Natural killer cell treated with Interleukin-12 subunit alpha and Interleukin-12 subunit beta and Interleukin-15 and Interleukin-18, amount 100 ng/mL, for 72 hours (primary cell): ENCODE data around the gene CEP170. TPM values are rescaled to one million over a fixed set of nuclear protein-coding genes. Genes with fewer than 3 reads are reported as not detected.
A peak's percentile ranks its signal among the peaks of the same experiment; 100 is the strongest.
"Not testable (repeated sequence)": the region's sequence is repeated elsewhere in the genome, so short reads cannot be mapped to it uniquely, and the experiment has no call there.

ENCODE experiments used
- ATAC-seq, 2 donors: fragments of 150-1000 bp; cut with Tn5 transposase in 1 of 2; sonication (Bioruptor Pico), chemical (Tn5 transposase) in 1 of 2; 2 replicates each; pipeline ENCODE4 v1.10.0; 2021
- DNase-seq: peaks from one replicate; pipeline ENCODE4 v3.0.0; 2022; ENCODE audit warnings: low spot score
- H3K27ac Mint-ChIP-seq, 2 donors: 1 replicate in 1 of 2; 2 replicates in 1 of 2; pipeline ENCODE4 v1.8.0; 2022; ENCODE audit warnings: mixed read lengths in 2 of 2, mild to moderate bottlenecking in 1 of 2, moderate library complexity in 1 of 2
- H3K27me3 Mint-ChIP-seq, 2 donors: 1 replicate in 1 of 2; 2 replicates in 1 of 2; pipeline ENCODE4 v1.8.0; 2022; ENCODE audit warnings: mixed read lengths in 2 of 2
- H3K36me3 Mint-ChIP-seq: one replicate; pipeline ENCODE4 v1.8.0; 2022; ENCODE audit warnings: mixed read lengths
- H3K4me1 Mint-ChIP-seq, 2 donors: 1 replicate in 1 of 2; 2 replicates in 1 of 2; pipeline ENCODE4 v1.8.0; 2022; ENCODE audit warnings: low read depth in 2 of 2, mixed read lengths in 2 of 2, mild to moderate bottlenecking in 1 of 2
- H3K4me3 Mint-ChIP-seq: one replicate; pipeline ENCODE4 v1.8.0; 2022; ENCODE audit warnings: mixed read lengths
- H3K9me3 Mint-ChIP-seq: 2 replicates; pipeline ENCODE4 v1.8.0; 2022; ENCODE audit warnings: mixed read lengths
- total RNA-seq, 2 donors: library from RNA; stranded (reverse); gene quantifications; one replicate each; pipeline ENCODE4 v1.2.3, GENCODE V29; 2022

CEP170 gene
- total RNA-seq, 2 donors from 2014 or later, result 15.7 to 34.2 TPM

DNA sequence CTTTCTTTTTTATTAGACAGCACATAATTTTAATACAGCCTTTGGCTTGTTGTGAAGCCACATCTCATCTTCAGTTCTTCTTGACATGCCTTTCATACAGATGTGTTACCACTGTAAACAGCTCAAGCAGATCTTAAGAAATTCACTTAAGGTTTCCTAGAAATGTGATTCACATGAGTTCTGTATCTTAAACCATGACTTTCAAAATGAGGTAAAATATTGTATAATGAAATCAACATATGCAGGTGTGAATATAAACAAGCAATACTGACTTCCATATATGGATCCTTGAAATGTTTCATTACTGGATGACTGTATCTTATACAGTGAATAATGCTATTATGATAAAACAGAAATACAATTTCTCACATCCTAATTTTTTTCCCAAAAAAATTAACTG lies 107.7 kb downstream of the CEP170 start:
- not testable (repeated sequence) for H3K4me3 Mint-ChIP-seq, H3K9me3 Mint-ChIP-seq, H3K4me1 Mint-ChIP-seq, DNase-seq, H3K27me3 Mint-ChIP-seq, H3K36me3 Mint-ChIP-seq, H3K27ac Mint-ChIP-seq
- peak in 1 of 2 donors; percentile 70 for ATAC-seq

DNA sequence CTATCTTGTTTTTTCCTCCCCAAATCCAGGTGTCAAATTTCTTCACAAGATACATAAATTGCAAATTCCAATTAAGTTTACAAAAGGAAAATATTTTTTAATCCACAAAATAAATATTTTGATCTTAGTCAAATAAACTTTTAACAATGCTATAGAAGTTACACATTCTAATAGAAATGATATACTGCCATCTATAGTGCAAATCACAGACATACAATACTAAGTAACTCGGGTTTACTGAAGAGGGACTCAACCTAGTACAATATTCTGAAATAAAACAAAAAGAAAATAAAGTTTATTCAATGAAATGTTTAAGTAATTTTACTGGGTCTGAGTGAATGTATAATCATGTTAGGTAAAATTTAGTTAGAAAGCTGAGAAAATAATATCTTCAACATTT lies 114.6 kb downstream of the CEP170 start:
- not testable (repeated sequence) for H3K4me3 Mint-ChIP-seq, ATAC-seq, H3K27me3 Mint-ChIP-seq, H3K9me3 Mint-ChIP-seq, DNase-seq, H3K4me1 Mint-ChIP-seq, H3K36me3 Mint-ChIP-seq, H3K27ac Mint-ChIP-seq

DNA sequence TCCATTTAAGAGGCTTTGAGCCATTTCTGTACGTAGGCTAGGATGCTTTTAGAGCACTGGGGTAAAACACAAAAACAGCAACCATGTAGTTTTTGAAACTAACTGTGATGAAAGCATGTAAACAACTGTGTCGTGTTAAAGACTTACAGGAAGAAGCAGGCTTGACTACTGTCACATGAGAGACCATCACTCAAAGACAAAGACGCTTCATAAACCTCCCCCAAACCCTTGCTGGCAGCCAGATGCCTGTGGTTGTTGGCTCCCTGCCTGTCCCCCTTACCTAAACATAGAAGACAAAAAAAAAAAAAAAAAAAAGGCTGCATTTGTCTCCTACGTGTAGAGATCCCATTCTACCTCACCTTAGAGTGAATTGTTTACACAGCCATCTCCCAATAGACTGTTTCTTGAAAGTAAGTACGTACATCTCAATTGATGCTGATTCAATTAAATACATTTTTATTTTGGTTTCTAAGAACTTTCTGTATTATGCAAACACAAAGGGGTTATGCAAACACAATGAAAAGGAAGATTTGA lies 132.1 kb downstream of the CEP170 start:
- ATAC-seq, H3K4me3 Mint-ChIP-seq, H3K9me3 Mint-ChIP-seq, H3K27me3 Mint-ChIP-seq, H3K4me1 Mint-ChIP-seq, DNase-seq, H3K36me3 Mint-ChIP-seq, H3K27ac Mint-ChIP-seq: not testable (repeated sequence)

DNA sequence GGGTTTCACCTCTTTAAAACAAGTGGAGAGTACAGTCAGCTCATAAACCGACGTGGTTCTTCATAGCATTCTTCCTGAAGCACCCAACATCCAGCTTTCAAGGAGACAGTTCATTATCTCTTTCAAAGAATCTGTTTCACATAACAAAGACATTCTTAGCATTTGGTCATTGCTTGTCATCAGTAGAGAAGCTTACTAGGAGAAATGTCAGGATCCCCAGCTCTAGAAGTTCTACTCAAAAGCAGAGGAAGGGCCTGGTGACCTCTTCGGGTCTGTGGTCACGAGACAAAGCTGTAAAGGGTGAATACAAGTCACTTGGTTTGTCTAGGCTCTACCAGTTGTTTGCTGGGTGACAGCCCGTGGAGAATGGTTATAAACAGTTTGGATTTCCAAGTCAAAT lies 133.1 kb downstream of the CEP170 start:
- not testable (repeated sequence) for ATAC-seq, H3K4me1 Mint-ChIP-seq

DNA sequence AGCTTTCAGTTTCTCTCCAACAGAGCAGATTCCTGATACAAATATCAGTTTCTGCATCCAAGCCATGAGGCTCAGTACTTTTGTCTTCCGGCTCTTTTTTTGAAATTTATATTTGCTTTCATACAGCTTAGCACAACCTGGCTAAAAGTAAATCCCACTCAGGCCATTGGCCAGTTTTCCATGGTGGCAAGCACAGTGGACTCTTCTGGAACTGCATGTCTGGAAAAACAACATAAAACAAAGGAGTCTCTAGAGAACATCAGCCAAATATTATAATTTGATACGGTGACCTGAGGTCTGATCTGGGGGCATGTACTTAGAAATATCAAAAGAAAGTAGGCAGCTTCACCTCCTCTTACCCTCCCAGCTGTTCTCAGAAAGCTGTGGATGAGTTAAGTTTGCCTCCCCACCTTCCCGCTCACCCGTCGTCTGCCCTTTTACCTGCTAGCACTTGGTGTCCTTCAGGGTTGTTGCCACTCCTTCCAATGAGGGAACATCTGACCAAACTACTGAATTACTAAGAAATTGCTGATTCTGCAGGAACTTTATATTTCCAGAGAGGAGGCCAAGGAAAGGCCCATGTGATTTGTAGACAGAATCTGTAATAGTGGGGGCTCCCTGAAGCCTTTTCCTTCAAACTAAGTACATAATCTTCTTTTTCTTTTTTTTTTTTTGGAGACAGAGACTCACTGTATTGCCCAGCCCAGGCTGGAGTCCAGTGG lies 136.3 kb downstream of the CEP170 start:
- H3K9me3 Mint-ChIP-seq, ATAC-seq, H3K4me1 Mint-ChIP-seq, DNase-seq, H3K27ac Mint-ChIP-seq, H3K4me3 Mint-ChIP-seq, H3K36me3 Mint-ChIP-seq: not testable (repeated sequence)
- H3K27me3 Mint-ChIP-seq, result peaks cover 12 to 19% of the 10 kb centered on the region in 2 donors

More for the DNA sequence above, 133.1 kb downstream of the CEP170 start:
- DNase-seq, H3K4me3 Mint-ChIP-seq, H3K27me3 Mint-ChIP-seq, H3K27ac Mint-ChIP-seq, H3K9me3 Mint-ChIP-seq, H3K36me3 Mint-ChIP-seq: not testable (repeated sequence)

DNA sequence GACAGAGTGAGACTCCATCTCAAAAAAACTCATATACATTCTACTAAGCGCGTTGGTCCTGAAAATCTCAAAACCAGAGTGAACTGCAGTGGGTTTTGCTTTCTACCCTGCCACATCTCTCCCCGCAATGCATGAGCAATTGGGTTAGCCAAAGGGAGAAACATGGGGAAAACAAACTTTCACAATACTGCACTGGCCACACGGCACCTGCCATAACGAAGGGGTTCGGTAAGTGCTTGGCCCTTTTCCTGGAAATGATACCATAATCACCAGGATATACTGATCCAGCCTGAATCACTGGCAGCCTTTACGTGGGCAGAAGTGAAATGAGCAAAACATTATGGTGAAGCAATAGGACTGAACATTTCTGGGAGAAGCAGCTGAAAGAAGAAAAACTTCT lies 138.9 kb downstream of the CEP170 start:
- not testable (repeated sequence) for H3K4me3 Mint-ChIP-seq
- peaks cover 19% of the 10 kb centered on the region in 2 donors for H3K27me3 Mint-ChIP-seq

DNA sequence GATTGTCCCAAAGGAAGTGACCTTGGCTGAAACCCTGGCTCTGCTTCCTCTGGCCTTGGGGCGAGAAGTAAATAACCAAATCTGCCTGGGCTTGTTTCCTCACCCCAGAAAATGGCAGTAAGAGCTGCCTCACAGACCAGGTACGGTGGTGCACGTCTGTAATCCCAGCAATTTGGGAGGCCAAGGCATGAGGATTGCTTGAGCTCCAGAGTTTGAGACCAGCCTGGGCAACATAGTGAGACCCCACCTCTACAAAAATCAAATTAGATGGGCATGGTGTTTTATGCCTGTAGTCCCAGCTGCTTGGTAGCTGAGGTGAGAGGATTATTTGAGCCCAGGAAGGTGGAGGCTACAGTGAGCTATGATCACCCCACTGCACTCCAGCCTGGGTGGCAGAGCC lies 140.3 kb downstream of the CEP170 start:
- not testable (repeated sequence) for DNase-seq, H3K4me1 Mint-ChIP-seq, H3K9me3 Mint-ChIP-seq, H3K27ac Mint-ChIP-seq, H3K36me3 Mint-ChIP-seq, ATAC-seq, H3K4me3 Mint-ChIP-seq
- peaks cover 19 to 24% of the 10 kb centered on the region in 2 donors for H3K27me3 Mint-ChIP-seq

More for the DNA sequence above, 138.9 kb downstream of the CEP170 start:
- H3K36me3 Mint-ChIP-seq, DNase-seq, ATAC-seq, H3K27ac Mint-ChIP-seq, H3K4me1 Mint-ChIP-seq, H3K9me3 Mint-ChIP-seq: not testable (repeated sequence)

DNA sequence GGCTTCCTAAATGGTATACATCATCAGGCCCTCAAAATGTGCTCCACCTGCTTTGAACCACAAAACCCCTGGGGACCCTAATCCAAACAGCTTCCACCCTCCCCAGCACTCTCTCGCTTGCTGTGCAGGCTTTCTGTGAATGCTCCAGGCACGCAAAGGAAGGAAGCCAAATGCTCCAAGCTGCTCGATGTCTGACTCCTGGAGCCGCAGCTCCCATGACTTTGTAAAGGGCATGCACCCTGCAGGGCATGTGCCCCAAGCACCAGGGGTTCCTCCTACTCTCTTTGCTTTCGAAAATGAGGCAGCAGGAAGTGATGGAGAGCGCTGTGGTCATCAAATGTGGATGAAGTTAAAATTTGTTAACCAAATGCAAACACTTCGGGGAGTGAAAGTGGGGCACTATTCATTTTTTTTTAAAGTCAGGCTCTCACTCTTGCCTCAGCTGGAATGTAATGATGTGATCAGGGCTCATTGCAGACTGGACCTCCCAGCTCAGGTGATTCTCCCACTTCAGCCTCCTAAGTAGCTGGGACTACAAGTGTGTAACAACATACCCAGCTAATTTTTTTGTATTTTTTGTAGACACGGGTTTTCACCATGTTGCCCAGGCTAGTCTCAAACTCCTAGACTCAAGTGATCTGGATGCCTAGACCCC lies 140.9 kb downstream of the CEP170 start:
- peaks cover 19 to 26% of the 10 kb centered on the region in 2 donors for H3K27me3 Mint-ChIP-seq
- ATAC-seq, result peak in 1 of 2 donors; percentile 74
- H3K36me3 Mint-ChIP-seq, H3K4me3 Mint-ChIP-seq, H3K27ac Mint-ChIP-seq, DNase-seq, H3K9me3 Mint-ChIP-seq, H3K4me1 Mint-ChIP-seq: not testable (repeated sequence)

DNA sequence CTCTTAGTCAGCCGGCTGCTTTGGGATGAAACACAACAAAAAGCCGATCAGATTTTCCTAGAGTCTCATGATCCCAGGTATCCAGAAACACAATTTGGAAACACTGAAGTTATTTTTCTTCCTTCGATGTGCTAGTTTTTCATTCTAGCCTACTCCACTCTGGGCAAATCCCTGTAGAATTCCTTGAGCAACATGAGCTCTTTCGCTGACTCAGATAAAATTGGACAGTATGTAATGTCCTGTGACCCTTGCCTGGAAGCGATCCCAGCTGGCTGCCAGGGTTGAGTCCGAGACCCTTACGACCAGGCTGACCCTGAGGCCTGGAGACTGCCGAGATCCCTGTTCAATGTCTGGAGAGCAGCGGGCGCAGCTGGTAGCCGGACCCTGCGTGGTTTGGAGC lies 147.9 kb downstream of the CEP170 start:
- not testable (repeated sequence) for ATAC-seq, H3K36me3 Mint-ChIP-seq, H3K4me1 Mint-ChIP-seq

DNA sequence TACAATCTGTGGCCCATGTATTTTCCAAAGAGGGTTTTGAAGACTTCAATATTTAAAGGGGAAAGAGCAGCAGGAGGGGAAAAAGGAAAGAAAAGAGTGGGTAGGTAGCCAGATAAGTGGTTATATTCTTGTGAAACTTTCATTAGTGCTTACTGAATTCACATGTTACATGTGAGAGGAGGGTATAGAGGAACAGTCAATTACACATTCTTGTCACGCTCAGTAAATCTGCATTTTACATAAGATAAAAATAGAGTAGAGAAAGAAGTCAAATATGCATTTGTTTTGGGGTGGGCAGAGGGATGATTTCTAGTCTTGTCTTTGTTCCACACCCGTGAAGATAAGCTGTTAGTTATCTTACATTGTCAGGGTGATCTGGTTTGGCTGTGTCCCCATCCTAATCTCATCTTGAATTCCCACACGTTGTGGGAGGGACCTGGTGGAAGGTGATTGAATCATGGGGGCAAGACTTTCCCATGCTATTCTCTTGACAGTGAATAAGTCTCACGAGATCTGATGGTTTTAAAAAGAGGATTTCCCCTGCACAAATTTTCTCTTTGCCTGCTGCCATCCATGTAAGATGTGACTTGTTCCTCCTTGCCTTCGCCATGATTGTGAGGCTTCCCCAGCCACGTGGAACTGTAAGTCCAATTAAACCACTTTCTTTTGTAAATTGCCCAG lies 149.3 kb downstream of the CEP170 start:
- H3K27me3 Mint-ChIP-seq, H3K4me3 Mint-ChIP-seq, H3K9me3 Mint-ChIP-seq, DNase-seq, H3K4me1 Mint-ChIP-seq, H3K27ac Mint-ChIP-seq, H3K36me3 Mint-ChIP-seq, ATAC-seq: not testable (repeated sequence)

More for the DNA sequence above, 147.9 kb downstream of the CEP170 start:
- not testable (repeated sequence) for H3K27ac Mint-ChIP-seq, DNase-seq, H3K9me3 Mint-ChIP-seq, H3K4me3 Mint-ChIP-seq
- peaks cover 7 to 10% of the 10 kb centered on the region in 2 donors for H3K27me3 Mint-ChIP-seq

DNA sequence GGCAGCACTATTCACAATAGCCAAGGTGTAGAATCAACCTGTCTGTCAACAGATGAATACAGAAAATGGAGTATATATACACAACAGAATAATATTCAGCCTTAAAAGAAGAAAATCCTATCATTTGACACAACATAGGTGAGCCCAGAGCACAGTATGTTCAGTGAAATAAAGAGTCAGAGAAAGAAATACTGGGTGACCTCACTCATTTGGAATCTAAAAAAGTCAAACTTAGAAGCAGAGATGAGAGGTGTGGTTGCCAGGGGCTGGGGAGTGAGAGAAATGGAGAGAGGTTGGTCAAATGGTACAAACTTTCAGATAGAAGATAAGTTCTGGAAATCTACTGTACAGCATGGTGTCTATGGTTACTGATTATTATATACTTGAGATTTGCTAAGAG lies 150.0 kb downstream of the CEP170 start:
- not testable (repeated sequence) for ATAC-seq, H3K4me3 Mint-ChIP-seq, H3K36me3 Mint-ChIP-seq, H3K27me3 Mint-ChIP-seq, H3K4me1 Mint-ChIP-seq, DNase-seq, H3K27ac Mint-ChIP-seq, H3K9me3 Mint-ChIP-seq

DNA sequence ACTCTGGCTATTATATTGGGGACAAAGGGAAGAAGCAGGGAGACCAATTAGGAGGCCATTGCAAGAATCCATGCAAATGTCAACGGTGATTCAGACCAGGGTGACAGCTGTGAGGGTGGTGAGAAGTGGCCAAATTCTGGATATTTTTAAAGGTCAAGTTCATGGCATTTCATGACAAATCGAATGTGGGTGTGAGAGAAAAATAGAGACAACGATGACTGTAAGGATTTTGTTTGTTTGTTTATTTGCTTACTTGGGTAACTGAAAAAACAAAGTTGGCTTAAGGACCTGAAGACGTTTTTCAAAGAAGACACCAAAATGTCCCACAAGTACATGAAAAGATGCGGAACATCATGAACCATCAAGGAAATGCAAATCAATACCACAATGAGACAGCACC lies 150.6 kb downstream of the CEP170 start:
- not testable (repeated sequence) for H3K4me1 Mint-ChIP-seq, ATAC-seq, H3K36me3 Mint-ChIP-seq, H3K4me3 Mint-ChIP-seq, DNase-seq, H3K9me3 Mint-ChIP-seq, H3K27me3 Mint-ChIP-seq, H3K27ac Mint-ChIP-seq

DNA sequence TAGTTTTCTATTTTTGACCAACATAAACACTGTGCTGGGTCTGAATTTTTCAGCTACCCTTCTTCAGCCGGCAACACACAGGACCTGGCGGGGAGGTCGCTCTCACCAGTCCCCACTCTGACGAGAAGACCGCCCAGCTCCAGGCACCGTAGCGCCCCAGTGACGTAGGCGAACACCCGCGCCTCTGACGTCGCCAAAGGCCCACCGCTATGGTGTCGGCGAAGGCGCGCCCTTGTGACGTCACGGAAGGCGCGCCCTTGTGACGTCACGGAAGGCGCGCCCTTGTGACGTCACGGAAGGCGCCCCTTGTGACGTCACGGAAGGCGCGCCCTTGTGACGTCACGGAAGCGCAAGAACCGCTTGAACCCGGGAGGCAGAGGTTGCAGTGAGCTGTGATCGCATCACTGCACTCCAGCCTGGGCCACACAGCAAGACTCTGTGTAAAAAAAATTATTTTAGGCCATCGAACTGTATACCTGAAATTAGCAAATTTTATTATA lies 153.5 kb downstream of the CEP170 start:
- Mint-ChIP-seq H3K4me3 (peak overlapping the region; percentile 66), H3K27ac (peak overlapping the region; percentile 82 to 93)
- H3K36me3 Mint-ChIP-seq, H3K9me3 Mint-ChIP-seq, H3K27me3 Mint-ChIP-seq, DNase-seq, H3K4me1 Mint-ChIP-seq: not testable (repeated sequence)
- ATAC-seq, result peak; percentile 73 to 99

DNA sequence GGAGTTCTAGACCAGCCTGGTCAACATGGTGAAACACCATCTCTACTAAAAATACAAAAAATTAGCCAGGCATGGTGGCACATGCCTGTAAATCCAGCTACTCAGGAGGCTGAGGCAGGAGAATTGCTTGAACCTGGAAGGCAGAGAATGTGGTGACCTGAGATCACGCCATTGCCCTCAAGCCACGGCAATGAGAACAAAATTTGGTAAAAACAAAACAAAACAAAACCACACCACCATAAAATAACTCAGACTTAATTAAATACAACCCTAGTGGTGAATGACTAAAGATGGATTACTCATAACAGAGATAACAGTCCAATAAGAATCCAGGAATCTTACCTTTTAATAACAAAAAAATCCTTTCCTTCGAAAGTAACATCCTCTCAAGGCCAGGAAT lies 167.7 kb downstream of the CEP170 start:
- H3K36me3 Mint-ChIP-seq, H3K9me3 Mint-ChIP-seq, DNase-seq, H3K27ac Mint-ChIP-seq, H3K27me3 Mint-ChIP-seq, H3K4me3 Mint-ChIP-seq, ATAC-seq, H3K4me1 Mint-ChIP-seq: not testable (repeated sequence)
